ENCODE measurements around the gene SLC25A23. TPM values are rescaled to one million over a fixed set of nuclear protein-coding genes. Genes with fewer than 3 reads are reported as not detected.

SLC25A23 gene
- total RNA-seq, 1 donor from 2014 or later = 51.7 TPM

GRCh38 chr19:6494438-6495036 is 34.9 kb upstream of the SLC25A23 start:
- DNase-seq (ENCODE audit: low spot score) = no peak

GRCh38 chr19:6491802-6492592 is 32.4 kb upstream of the SLC25A23 start:
- Mint-ChIP-seq H3K27me3 (ENCODE audit: low read depth) (peaks cover 12% of the 10 kb centered on the region), H3K27ac (ENCODE audit: unreplicated experiment) (no peak overlapping the region), H3K4me3 (ENCODE audit: unreplicated experiment) (no peak overlapping the region), H3K36me3 (ENCODE audit: low read depth) (no peaks in the 10 kb centered on the region), H3K4me1 (ENCODE audit: low read depth) (no peaks in the 10 kb centered on the region), H3K9me3 (ENCODE audit: low read depth) (peaks cover 9% of the 10 kb centered on the region)
- no peak for DNase-seq (ENCODE audit: low spot score)
- TF ChIP-seq CTCF (IDR thresholded peaks at IDR 0.05) = no peak

More at GRCh38 chr19:6494438-6495036, 34.9 kb upstream of the SLC25A23 start:
- Mint-ChIP-seq H3K27ac (ENCODE audit: unreplicated experiment) (no peak overlapping the region), H3K27me3 (ENCODE audit: low read depth) (peaks cover 19% of the 10 kb centered on the region), H3K9me3 (ENCODE audit: low read depth) (peaks cover 9% of the 10 kb centered on the region), H3K4me3 (ENCODE audit: unreplicated experiment) (no peak overlapping the region), H3K4me1 (ENCODE audit: low read depth) (no peaks in the 10 kb centered on the region), H3K36me3 (ENCODE audit: low read depth) (no peaks in the 10 kb centered on the region)
- no peak for TF ChIP-seq CTCF (IDR thresholded peaks at IDR 0.05)

- Mint-ChIP-seq H3K4me3 (ENCODE audit: unreplicated experiment) (no peak overlapping the region), H3K4me1 (ENCODE audit: low read depth) (no peaks in the 10 kb centered on the region), H3K9me3 (ENCODE audit: low read depth) (peaks cover 9% of the 10 kb centered on the region), H3K36me3 (ENCODE audit: low read depth) (no peaks in the 10 kb centered on the region), H3K27ac (ENCODE audit: unreplicated experiment) (no peak overlapping the region), H3K27me3 (ENCODE audit: low read depth) (peaks cover 12% of the 10 kb centered on the region)
- TF ChIP-seq CTCF (IDR thresholded peaks at IDR 0.05) = no peak
- DNase-seq (ENCODE audit: low spot score) = no peak
These were observed 30.5 kb upstream of the SLC25A23 start for GRCh38 chr19:6490134-6490533.

- Mint-ChIP-seq H3K4me1 (ENCODE audit: low read depth) (no peaks in the 10 kb centered on the region), H3K9me3 (ENCODE audit: low read depth) (peaks cover 9% of the 10 kb centered on the region), H3K27me3 (ENCODE audit: low read depth) (peaks cover 12% of the 10 kb centered on the region), H3K4me3 (ENCODE audit: unreplicated experiment) (no peak overlapping the region), H3K36me3 (ENCODE audit: low read depth) (no peaks in the 10 kb centered on the region), H3K27ac (ENCODE audit: unreplicated experiment) (no peak overlapping the region)
- TF ChIP-seq CTCF (IDR thresholded peaks at IDR 0.05) = no peak
- DNase-seq (ENCODE audit: low spot score) = no peak
These were observed 29.9 kb upstream of the SLC25A23 start for GRCh38 chr19:6489278-6490061.

- Mint-ChIP-seq H3K27ac (ENCODE audit: unreplicated experiment) (no peak overlapping the region), H3K36me3 (ENCODE audit: low read depth) (no peaks in the 10 kb centered on the region), H3K27me3 (ENCODE audit: low read depth) (peaks cover 7% of the 10 kb centered on the region), H3K9me3 (ENCODE audit: low read depth) (no peaks in the 10 kb centered on the region), H3K4me3 (ENCODE audit: unreplicated experiment) (no peak overlapping the region), H3K4me1 (ENCODE audit: low read depth) (no peaks in the 10 kb centered on the region)
- no peak for DNase-seq (ENCODE audit: low spot score)
- TF ChIP-seq CTCF (IDR thresholded peaks at IDR 0.05) = no peak
These were observed 25.2 kb upstream of the SLC25A23 start for GRCh38 chr19:6484831-6485230.

Data from chondrocyte (in vitro differentiated cells).